Stomach (tissue), 4 donors: ENCODE data around the gene GAMT.

ENCODE experiments used
- EP300 ChIP-seq: sonication (generic); formaldehyde crosslinking; IDR thresholded peaks from one replicate; pipeline ENCODE4 v1.6.1; 2017; ENCODE audit warnings: antibody characterized with exemption
- POLR2A ChIP-seq, 4 donors: fragments of 450-650 bp; IDR thresholded peaks; one replicate each; pipeline ENCODE4 v1.6.1; 2016; ENCODE audit warnings: antibody characterized with exemption in 4 of 4, control low read depth in 2 of 4, mild to moderate bottlenecking in 1 of 4, moderate library complexity in 1 of 4
- TF ChIP-seq, protein P1 (sequence below), 7 experiments: fragments of 450-650 bp in 4 of 7; fragments of 200-600 bp in 3 of 7; sonication (generic) in 3 of 7; IDR thresholded peaks; one replicate each; pipeline ENCODE4 v1.5.1; 2016 to 2019; ENCODE audit warnings: antibody characterized with exemption in 7 of 7, control low read depth in 2 of 7, mild to moderate bottlenecking in 1 of 7

DNA sequence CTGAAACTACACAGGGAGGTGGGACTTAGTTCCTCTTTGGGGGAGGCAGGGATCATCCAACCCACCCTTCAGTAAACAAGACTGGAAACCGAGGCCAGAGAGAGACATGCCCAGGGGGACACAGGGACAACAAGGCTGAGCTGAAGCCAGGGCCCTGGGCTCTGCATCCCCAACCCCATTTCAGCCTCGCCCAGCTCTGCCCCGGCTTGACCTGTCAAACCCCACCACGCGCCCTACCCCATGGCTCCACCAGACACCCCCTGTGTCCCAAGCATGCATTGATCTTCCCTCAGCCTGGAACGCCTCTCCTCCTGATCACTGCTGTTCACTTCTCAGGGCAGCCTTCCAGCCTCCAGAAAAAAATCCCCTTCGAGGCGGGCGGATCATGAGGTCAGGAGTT is 46.6 kb upstream of the GAMT start:
- TF ChIP-seq POLR2A (IDR thresholded peaks at IDR 0.05): no peak
- TF ChIP-seq, protein P1, sequence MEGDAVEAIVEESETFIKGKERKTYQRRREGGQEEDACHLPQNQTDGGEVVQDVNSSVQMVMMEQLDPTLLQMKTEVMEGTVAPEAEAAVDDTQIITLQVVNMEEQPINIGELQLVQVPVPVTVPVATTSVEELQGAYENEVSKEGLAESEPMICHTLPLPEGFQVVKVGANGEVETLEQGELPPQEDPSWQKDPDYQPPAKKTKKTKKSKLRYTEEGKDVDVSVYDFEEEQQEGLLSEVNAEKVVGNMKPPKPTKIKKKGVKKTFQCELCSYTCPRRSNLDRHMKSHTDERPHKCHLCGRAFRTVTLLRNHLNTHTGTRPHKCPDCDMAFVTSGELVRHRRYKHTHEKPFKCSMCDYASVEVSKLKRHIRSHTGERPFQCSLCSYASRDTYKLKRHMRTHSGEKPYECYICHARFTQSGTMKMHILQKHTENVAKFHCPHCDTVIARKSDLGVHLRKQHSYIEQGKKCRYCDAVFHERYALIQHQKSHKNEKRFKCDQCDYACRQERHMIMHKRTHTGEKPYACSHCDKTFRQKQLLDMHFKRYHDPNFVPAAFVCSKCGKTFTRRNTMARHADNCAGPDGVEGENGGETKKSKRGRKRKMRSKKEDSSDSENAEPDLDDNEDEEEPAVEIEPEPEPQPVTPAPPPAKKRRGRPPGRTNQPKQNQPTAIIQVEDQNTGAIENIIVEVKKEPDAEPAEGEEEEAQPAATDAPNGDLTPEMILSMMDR (IDR thresholded peaks at IDR 0.05): no peak
- no peak for TF ChIP-seq EP300
